SK-N-SH (cell line): ENCODE results near the gene MTFMT. TPM values are rescaled to one million over a fixed set of nuclear protein-coding genes. Genes with fewer than 3 reads are reported as not detected.

Experiments used
- CTCF ChIA-PET: fragments of 300-600, 350-600 bp; formaldehyde crosslinking; extraction: SDS; loops from one replicate; lab custom pipeline; 2021; lab: Yijun Ruan, JAX
- POLR2A ChIA-PET: fragments of 350-600 bp; sonication (Branson Sonifier 250); formaldehyde crosslinking; extraction: SDS; loops from one replicate; lab custom pipeline; 2020; ENCODE audit warnings: antibody characterized with exemption, inconsistent platforms; lab: Yijun Ruan, JAX
- DNase-seq: peaks from one replicate; pipeline ENCODE4 v3.0.0; 2012
- H2AFZ ChIP-seq: fragments of 200-600 bp; sonication (generic); 2 replicates; pipeline ENCODE4 v1.8.1; 2016; ENCODE audit warnings: antibody characterized with exemption, mild to moderate bottlenecking, low read depth
- H3F3A ChIP-seq: fragments of 200-600 bp; sonication (generic); replicated peaks from 2 replicates; pipeline ENCODE3; 2016; ENCODE audit warnings: antibody characterized with exemption, mild to moderate bottlenecking; ENCODE audit not compliant: insufficient read depth
- H3K27ac ChIP-seq, 2 experiments: fragments of 200-500 bp in 1 of 2; fragments of 200-600 bp in 1 of 2; sonication (Bioruptor generic) in 1 of 2; sonication (generic), shearing (Covaris generic) in 1 of 2; 2 replicates each; pipeline versions ENCODE4 v1.5.1 to v1.6.1; 2014 to 2016; ENCODE audit warnings: low read depth in 2 of 2, inconsistent platforms in 1 of 2, low read length in 1 of 2, mild to moderate bottlenecking in 1 of 2, mixed read lengths in 1 of 2
- H3K27me3 ChIP-seq: fragments of 200-600 bp; sonication (generic), shearing (Covaris generic); 2 replicates; pipeline ENCODE4 v1.6.1; 2016; ENCODE audit warnings: mixed run types; ENCODE audit not compliant: insufficient read depth
- H3K36me3 ChIP-seq, 2 experiments: fragments of 200-500 bp in 1 of 2; fragments of 200-600 bp in 1 of 2; sonication (Bioruptor generic) in 1 of 2; sonication (generic) in 1 of 2; replicated peaks in 1 of 2; 2 replicates each; pipeline versions ENCODE3 to v1.5.1; 2014 to 2016; ENCODE audit warnings: low read length in 1 of 2, mild to moderate bottlenecking in 1 of 2; ENCODE audit not compliant: insufficient read depth in 2 of 2, control insufficient read depth in 1 of 2
- H3K4me1 ChIP-seq, 2 experiments: fragments of 200-500 bp in 1 of 2; fragments of 200-600 bp in 1 of 2; sonication (Bioruptor generic) in 1 of 2; sonication (generic), shearing (Covaris generic) in 1 of 2; 2 replicates each; pipeline versions ENCODE4 v1.5.1 to v1.6.1; 2014 to 2016; ENCODE audit warnings: low read depth in 1 of 2, low read length in 1 of 2, mixed run types in 1 of 2; ENCODE audit not compliant: insufficient read depth in 2 of 2, control insufficient read depth in 1 of 2
- H3K4me2 ChIP-seq: fragments of 200-600 bp; sonication (generic), shearing (Covaris generic); 2 replicates; pipeline ENCODE4 v1.6.1; 2017; ENCODE audit warnings: mixed run types
- H3K4me3 ChIP-seq, 2 experiments: fragments of 200-500 bp in 1 of 2; fragments of 200-600 bp in 1 of 2; sonication (Bioruptor generic) in 1 of 2; sonication (generic), shearing (Covaris generic) in 1 of 2; 2 replicates each; pipeline versions ENCODE4 v1.5.1 to v1.8.1; 2014 to 2016; ENCODE audit warnings: low read depth in 2 of 2, inconsistent platforms in 1 of 2, low read length in 1 of 2, mild to moderate bottlenecking in 1 of 2, mixed read lengths in 1 of 2, moderate library complexity in 1 of 2
- H3K79me2 ChIP-seq: fragments of 200-600 bp; sonication (generic); 2 replicates; pipeline ENCODE4 v1.8.1; 2017; ENCODE audit warnings: mild to moderate bottlenecking; ENCODE audit not compliant: insufficient read depth
- H3K9ac ChIP-seq: fragments of 200-600 bp; sonication (generic); 2 replicates; pipeline ENCODE4 v1.6.1; 2017; ENCODE audit warnings: mixed run types
- H3K9me2 ChIP-seq: fragments of 200-600 bp; sonication (generic); 2 replicates; pipeline ENCODE4 v1.6.1; 2017; ENCODE audit warnings: mixed run types
- H3K9me3 ChIP-seq: fragments of 200-600 bp; sonication (generic); 2 replicates; pipeline ENCODE4 v1.6.1; 2017; ENCODE audit warnings: mixed run types, mild to moderate bottlenecking, moderate library complexity
- H4K20me1 ChIP-seq: fragments of 200-600 bp; sonication (generic); 2 replicates; pipeline ENCODE4 v1.6.1; 2017; ENCODE audit warnings: mild to moderate bottlenecking, mixed run types; ENCODE audit not compliant: insufficient read depth
- CHD2 ChIP-seq: fragments of 150-350 bp; IDR thresholded peaks from 2 replicates; pipeline ENCODE4 v1.6.1; 2018; ENCODE audit warnings: low read length; ENCODE audit not compliant: partially characterized antibody
- FOSL2 ChIP-seq: IDR thresholded peaks from 2 replicates; pipeline ENCODE4 v1.4.0; 2012; ENCODE audit warnings: low read depth, mild to moderate bottlenecking, moderate library complexity, borderline replicate concordance
- FOXJ3 ChIP-seq: sonication (generic); formaldehyde crosslinking; IDR thresholded peaks from 2 replicates; pipeline ENCODE4 v1.5.1; 2020; ENCODE audit warnings: mild to moderate bottlenecking, missing genetic modification reagents
- GABPA ChIP-seq: IDR thresholded peaks from 2 replicates; pipeline ENCODE4 v1.4.0; 2012; ENCODE audit warnings: low read depth, mild to moderate bottlenecking
- GATA2 ChIP-seq: sonication (generic); formaldehyde crosslinking; IDR thresholded peaks from 2 replicates; pipeline ENCODE4 v1.5.0; 2020; ENCODE audit warnings: mild to moderate bottlenecking, missing genetic modification reagents
- JUND ChIP-seq: IDR thresholded peaks from 2 replicates; pipeline ENCODE4 v1.4.0; 2012
- MEF2A ChIP-seq: IDR thresholded peaks from 2 replicates; pipeline ENCODE4 v1.4.0; 2012; ENCODE audit warnings: low read depth, borderline replicate concordance
- POLR2AphosphoS5 ChIP-seq: IDR thresholded peaks from 2 replicates; pipeline ENCODE4 v1.6.1; 2012; ENCODE audit warnings: low read depth, low read length
- RAD21 ChIP-seq: IDR thresholded peaks from 2 replicates; pipeline ENCODE4 v1.6.1; 2012; ENCODE audit warnings: mild to moderate bottlenecking, low read length
- SMC3 ChIP-seq: IDR thresholded peaks from 2 replicates; pipeline ENCODE4 v1.6.1; 2012; ENCODE audit warnings: low read depth, low read length, improper control_type of control experiment
- TAF1 ChIP-seq: IDR thresholded peaks from 2 replicates; pipeline ENCODE4 v1.6.1; 2012; ENCODE audit warnings: low read depth, mild to moderate bottlenecking, low read length, moderate library complexity, borderline replicate concordance
- TCF12 ChIP-seq: IDR thresholded peaks from 2 replicates; pipeline ENCODE4 v1.4.0; 2012
- TEAD4 ChIP-seq: IDR thresholded peaks from 2 replicates; pipeline ENCODE4 v1.4.0; 2012; ENCODE audit warnings: mild to moderate bottlenecking, borderline replicate concordance; ENCODE audit not compliant: insufficient read depth
- WGBS: methylation state at CpG from one replicate; pipeline ENCODE4 v1.1.6; 2017; ENCODE audit warnings: low lambda C conversion rate; 5-methylcytosine and 5-hydroxymethylcytosine counted together
- polyA plus RNA-seq, 3 experiments: library from polyadenylated mRNA; depleted of rRNA; stranded (reverse); fragments of >200 nt; gene quantifications; 2 replicates each; pipeline ENCODE4 v1.2.3, GENCODE V29; 2012
- TF ChIP-seq, protein P1 (sequence below): IDR thresholded peaks from 2 replicates; pipeline ENCODE4 v1.4.0; 2012; ENCODE audit warnings: low read depth
- TF ChIP-seq, protein P2 (sequence below): fragments of 200-600 bp; sonication (generic); IDR thresholded peaks from 2 replicates; pipeline ENCODE4 v1.6.1; 2017; ENCODE audit warnings: antibody characterized with exemption, mild to moderate bottlenecking, moderate library complexity
- TF ChIP-seq, protein P3 (sequence below): IDR thresholded peaks from 2 replicates; pipeline ENCODE4 v1.6.1; 2012; ENCODE audit warnings: mild to moderate bottlenecking, low read depth, low read length, moderate library complexity
- TF ChIP-seq, protein P4 (sequence below): IDR thresholded peaks from 2 replicates; pipeline ENCODE4; 2012

The MTFMT gene
- polyA plus RNA-seq, 1 of the 3 experiments (the other 2 are of a cell fraction): 12.1 TPM

DNA sequence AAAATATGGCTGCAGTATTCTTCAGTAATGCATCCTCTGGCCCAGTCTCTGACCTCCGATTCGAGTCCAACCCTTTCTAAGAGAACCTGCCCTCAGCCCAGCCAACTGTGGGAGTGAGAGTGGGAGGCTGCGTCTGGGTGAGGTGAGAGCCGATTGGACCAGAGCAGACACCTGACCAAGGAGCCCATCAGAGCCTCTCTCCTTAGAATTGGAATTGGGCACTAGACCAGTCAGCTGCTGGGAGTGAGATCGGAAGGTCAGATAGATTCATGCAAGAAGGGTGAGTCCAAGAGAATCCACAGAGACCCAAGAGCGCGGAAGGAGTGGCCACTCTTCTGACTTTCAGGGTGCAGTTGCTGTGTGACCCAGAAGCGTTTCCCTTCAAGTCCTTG, 28.1 kb upstream of the MTFMT start:
- no peak overlapping the region for H2AFZ ChIP-seq
- no peaks in the 10 kb centered on the region for H3K36me3 ChIP-seq
- ChIA-PET POLR2A (no interaction called here), CTCF (interaction anchor here (1.3 to 9.3 kb wide), 5 partner anchors 8 to 44 kb away, joined by 4 to 109 read pairs (median 88); partner anchors contain the start of genes KBTBD13 and RASL12)
- H3K4me2 ChIP-seq: no peak overlapping the region
- peaks cover 0 to 4% of the 10 kb centered on the region in 2 experiments; a peak in 1 of 4 replicates for H3K4me1 ChIP-seq
- H3K4me3 ChIP-seq: no peak overlapping the region
- no peaks in the 10 kb centered on the region for H3K79me2 ChIP-seq
- no peaks in the 10 kb centered on the region for H3K9me2 ChIP-seq
- H4K20me1 ChIP-seq: no peaks in the 10 kb centered on the region
- H3K27me3 ChIP-seq: no peaks in the 10 kb centered on the region
- TF ChIP-seq, protein P1, sequence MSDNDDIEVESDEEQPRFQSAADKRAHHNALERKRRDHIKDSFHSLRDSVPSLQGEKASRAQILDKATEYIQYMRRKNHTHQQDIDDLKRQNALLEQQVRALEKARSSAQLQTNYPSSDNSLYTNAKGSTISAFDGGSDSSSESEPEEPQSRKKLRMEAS: no peak
- TF ChIP-seq GABPA (no peak), TAF1 (no peak), TEAD4 (no peak), MEF2A (no peak), POLR2AphosphoS5 (no peak), FOXJ3 (no peak), SMC3 (no peak), JUND (no peak), GATA2 (CRISPR knock-in tag) (no peak), TCF12 (no peak), CHD2 (no peak), FOSL2 (no peak), RAD21 (no peak)
- TF ChIP-seq, protein P2, sequence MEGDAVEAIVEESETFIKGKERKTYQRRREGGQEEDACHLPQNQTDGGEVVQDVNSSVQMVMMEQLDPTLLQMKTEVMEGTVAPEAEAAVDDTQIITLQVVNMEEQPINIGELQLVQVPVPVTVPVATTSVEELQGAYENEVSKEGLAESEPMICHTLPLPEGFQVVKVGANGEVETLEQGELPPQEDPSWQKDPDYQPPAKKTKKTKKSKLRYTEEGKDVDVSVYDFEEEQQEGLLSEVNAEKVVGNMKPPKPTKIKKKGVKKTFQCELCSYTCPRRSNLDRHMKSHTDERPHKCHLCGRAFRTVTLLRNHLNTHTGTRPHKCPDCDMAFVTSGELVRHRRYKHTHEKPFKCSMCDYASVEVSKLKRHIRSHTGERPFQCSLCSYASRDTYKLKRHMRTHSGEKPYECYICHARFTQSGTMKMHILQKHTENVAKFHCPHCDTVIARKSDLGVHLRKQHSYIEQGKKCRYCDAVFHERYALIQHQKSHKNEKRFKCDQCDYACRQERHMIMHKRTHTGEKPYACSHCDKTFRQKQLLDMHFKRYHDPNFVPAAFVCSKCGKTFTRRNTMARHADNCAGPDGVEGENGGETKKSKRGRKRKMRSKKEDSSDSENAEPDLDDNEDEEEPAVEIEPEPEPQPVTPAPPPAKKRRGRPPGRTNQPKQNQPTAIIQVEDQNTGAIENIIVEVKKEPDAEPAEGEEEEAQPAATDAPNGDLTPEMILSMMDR: no peak
- TF ChIP-seq, protein P3, sequence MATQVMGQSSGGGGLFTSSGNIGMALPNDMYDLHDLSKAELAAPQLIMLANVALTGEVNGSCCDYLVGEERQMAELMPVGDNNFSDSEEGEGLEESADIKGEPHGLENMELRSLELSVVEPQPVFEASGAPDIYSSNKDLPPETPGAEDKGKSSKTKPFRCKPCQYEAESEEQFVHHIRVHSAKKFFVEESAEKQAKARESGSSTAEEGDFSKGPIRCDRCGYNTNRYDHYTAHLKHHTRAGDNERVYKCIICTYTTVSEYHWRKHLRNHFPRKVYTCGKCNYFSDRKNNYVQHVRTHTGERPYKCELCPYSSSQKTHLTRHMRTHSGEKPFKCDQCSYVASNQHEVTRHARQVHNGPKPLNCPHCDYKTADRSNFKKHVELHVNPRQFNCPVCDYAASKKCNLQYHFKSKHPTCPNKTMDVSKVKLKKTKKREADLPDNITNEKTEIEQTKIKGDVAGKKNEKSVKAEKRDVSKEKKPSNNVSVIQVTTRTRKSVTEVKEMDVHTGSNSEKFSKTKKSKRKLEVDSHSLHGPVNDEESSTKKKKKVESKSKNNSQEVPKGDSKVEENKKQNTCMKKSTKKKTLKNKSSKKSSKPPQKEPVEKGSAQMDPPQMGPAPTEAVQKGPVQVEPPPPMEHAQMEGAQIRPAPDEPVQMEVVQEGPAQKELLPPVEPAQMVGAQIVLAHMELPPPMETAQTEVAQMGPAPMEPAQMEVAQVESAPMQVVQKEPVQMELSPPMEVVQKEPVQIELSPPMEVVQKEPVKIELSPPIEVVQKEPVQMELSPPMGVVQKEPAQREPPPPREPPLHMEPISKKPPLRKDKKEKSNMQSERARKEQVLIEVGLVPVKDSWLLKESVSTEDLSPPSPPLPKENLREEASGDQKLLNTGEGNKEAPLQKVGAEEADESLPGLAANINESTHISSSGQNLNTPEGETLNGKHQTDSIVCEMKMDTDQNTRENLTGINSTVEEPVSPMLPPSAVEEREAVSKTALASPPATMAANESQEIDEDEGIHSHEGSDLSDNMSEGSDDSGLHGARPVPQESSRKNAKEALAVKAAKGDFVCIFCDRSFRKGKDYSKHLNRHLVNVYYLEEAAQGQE: no peak
- TF ChIP-seq, protein P4, sequence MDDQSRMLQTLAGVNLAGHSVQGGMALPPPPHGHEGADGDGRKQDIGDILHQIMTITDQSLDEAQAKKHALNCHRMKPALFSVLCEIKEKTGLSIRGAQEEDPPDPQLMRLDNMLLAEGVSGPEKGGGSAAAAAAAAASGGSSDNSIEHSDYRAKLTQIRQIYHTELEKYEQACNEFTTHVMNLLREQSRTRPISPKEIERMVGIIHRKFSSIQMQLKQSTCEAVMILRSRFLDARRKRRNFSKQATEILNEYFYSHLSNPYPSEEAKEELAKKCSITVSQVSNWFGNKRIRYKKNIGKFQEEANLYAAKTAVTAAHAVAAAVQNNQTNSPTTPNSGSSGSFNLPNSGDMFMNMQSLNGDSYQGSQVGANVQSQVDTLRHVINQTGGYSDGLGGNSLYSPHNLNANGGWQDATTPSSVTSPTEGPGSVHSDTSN: no peak
- TF ChIP-seq, all 33 proteins: peak for 0
- Histone ChIP-seq H3K9ac (no peak overlapping the region), H3F3A (no peaks in the 10 kb centered on the region), H3K9me3 (no peaks in the 10 kb centered on the region), H3K27ac (no peak overlapping the region)
- WGBS: 95% methylated on average over 7 of the region's 8 CpGs
- DNase-seq: peak; percentile 11
